ENCODE measurements around the gene TET2.

Gene TET2

DNA sequence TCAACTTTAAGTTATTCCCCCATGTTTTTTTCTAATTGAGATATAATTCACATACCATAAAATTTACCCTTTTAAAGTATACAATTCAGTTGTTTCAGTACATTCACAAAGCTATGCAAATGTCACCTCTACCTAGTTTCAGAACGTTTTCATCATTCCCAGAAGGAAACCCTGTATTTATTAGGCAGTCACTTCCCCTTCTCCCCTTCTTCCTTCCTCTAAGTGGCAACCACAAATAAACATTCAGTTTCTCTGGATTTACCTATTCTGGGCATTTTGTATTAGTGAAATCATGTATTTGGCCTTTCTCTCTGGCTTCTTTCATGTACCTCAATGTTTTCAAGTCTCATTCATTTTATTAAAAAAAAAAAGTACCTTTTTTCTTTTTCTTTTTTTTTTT lies 101.9 kb downstream of the TET2 start:
- TF ChIP-seq GATA1 (IDR thresholded peaks at IDR 0.05; ENCODE audit: low read depth, low read length) (no peak), POLR2A (IDR thresholded peaks at IDR 0.05; ENCODE audit: low read length) (no peak)
- DNase-seq: no peak

GRCh38 chr4:105257817-105258495 lies 111.3 kb downstream of the TET2 start:
- no peak for DNase-seq
- TF ChIP-seq POLR2A (IDR thresholded peaks at IDR 0.05; ENCODE audit: low read length) (no peak), GATA1 (IDR thresholded peaks at IDR 0.05; ENCODE audit: low read depth, low read length) (no peak)

DNA sequence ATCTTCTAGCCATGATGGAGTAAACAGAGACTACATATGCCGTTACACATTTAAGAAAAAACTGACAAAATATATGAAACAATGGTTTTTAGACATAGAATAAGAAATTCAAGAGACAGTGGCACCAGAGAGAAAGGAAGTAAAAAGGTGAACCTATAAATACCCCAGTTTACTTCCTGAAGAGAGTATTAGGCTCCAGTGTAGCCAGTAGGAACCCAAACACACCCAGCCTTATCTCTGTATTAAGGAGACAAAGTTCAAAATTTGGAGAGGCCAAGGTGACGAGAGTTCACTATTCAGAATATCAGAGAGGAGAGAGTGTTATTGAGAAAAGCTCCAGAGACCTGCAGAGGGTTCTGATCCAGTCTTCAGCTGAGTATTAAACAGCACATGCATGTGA lies 119.0 kb downstream of the TET2 start:
- no peak for TF ChIP-seq POLR2A (IDR thresholded peaks at IDR 0.05; ENCODE audit: low read length)
- DNase-seq: peak in 1 of 2 experiments; percentile 2

- no peak for DNase-seq
- TF ChIP-seq POLR2A (IDR thresholded peaks at IDR 0.05; ENCODE audit: low read length): no peak
- TF ChIP-seq GATA1 (IDR thresholded peaks at IDR 0.05; ENCODE audit: low read depth, low read length): no peak
Observed at GRCh38 chr4:105267280-105267679, 120.6 kb downstream of the TET2 start.

- no peak for TF ChIP-seq POLR2A (IDR thresholded peaks at IDR 0.05; ENCODE audit: low read length)
- TF ChIP-seq GATA1 (IDR thresholded peaks at IDR 0.05; ENCODE audit: low read depth, low read length): no peak
- DNase-seq: no peak
Observed at GRCh38 chr4:105272002-105272401, 125.3 kb downstream of the TET2 start.

DNA sequence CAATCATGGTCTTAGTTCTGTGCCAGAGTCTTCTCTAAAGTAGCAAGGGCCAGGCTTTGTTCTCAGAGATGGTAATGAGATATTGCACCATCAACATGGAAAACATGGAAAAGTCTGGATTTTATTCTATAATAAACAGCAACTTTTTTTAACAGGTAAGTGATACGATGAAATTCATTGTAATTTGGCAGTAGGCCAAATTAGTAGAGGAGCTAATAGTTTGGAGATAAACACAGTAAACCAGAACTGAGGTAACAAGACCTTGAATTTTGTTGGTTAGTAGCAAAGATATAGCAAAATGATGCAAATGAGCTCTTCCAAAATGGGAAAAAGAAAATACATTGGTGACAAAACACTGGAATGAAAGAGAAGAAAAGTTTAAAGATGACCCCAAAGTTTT lies 126.6 kb downstream of the TET2 start:
- no peak for TF ChIP-seq GATA1 (IDR thresholded peaks at IDR 0.05; ENCODE audit: low read depth, low read length)
- TF ChIP-seq POLR2A (IDR thresholded peaks at IDR 0.05; ENCODE audit: low read length): no peak
- DNase-seq: peak in 1 of 2 experiments; percentile 25

DNA sequence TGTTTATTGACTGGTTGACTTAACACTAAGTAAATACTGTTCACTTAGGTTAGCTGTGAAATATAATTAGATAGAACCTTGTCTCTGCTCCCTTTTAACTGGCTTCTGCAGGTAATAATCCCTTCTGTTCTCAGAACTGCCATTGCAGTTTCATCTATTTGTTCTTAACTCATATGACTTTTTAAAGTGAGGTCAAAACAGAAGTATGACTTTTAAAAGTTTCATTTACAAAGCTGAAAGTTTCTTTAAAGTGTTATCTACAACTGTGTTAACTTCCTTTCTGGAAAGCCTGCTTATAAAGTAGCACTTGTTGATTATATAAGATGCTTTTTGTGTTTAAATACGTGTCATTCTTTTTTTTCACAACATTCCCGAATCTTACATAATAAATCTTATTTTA lies 127.4 kb downstream of the TET2 start:
- DNase-seq: no peak
- no peak for TF ChIP-seq GATA1 (IDR thresholded peaks at IDR 0.05; ENCODE audit: low read depth, low read length)

GRCh38 chr4:105274504-105274903 lies 127.8 kb downstream of the TET2 start:
- DNase-seq: no peak
- TF ChIP-seq POLR2A (IDR thresholded peaks at IDR 0.05; ENCODE audit: low read length): no peak
- no peak for TF ChIP-seq GATA1 (IDR thresholded peaks at IDR 0.05; ENCODE audit: low read depth, low read length)

- no peak for TF ChIP-seq POLR2A (IDR thresholded peaks at IDR 0.05; ENCODE audit: low read length)
- TF ChIP-seq GATA1 (IDR thresholded peaks at IDR 0.05; ENCODE audit: low read depth, low read length): no peak
- DNase-seq: no peak
Observed at GRCh38 chr4:105276361-105277104, 129.9 kb downstream of the TET2 start.

- no peak for DNase-seq
- no peak for TF ChIP-seq GATA1 (IDR thresholded peaks at IDR 0.05; ENCODE audit: low read depth, low read length)
- no peak for TF ChIP-seq POLR2A (IDR thresholded peaks at IDR 0.05; ENCODE audit: low read length)
Observed at GRCh38 chr4:105277702-105278101, 131.0 kb downstream of the TET2 start.

DNA sequence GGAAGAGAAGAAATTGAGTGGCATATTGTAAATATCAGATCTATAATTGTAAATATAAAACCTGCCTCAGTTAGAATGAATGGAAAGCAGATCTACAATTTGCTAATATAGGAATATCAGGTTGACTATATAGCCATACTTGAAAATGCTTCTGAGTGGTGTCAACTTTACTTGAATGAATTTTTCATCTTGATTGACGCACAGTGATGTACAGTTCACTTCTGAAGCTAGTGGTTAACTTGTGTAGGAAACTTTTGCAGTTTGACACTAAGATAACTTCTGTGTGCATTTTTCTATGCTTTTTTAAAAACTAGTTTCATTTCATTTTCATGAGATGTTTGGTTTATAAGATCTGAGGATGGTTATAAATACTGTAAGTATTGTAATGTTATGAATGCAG lies 132.6 kb downstream of the TET2 start:
- TF ChIP-seq GATA1 (IDR thresholded peaks at IDR 0.05; ENCODE audit: low read depth, low read length): no peak
- TF ChIP-seq POLR2A (IDR thresholded peaks at IDR 0.05; ENCODE audit: low read length): no peak

DNA sequence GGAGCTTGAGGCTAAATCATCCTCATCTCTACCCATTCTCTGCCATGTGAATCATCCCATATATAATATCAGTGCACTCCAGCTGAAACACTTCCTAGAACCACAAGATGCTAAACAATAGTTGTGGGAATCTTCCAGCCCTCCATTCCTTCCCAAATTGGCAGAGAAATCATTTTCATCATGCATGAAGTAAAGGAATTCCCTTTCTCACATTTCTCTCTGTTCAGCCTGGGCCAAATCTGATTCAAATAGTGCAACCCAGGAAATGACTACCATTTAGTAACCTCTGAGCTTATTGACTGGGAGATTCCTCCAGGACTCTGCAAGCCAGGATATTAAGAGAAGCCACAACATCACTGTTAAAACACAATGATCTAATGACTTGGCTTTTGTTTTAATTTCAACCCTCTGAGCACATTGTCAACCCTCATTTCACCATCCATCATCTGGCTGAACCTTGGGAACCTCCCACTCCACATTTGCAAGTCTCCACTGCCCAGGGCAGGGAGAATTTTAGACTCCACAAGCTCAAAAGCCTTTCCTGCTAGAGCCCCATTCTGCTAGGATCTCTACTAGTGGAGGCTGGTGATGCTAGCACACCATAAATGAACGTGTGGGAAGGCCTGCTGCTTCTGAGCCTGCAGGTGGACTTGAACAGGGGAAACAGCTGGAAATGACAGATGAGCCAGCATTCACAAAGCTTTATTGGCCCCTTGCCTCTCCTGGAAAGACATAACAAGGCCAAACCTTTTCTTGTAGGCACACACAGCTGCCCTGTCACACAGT lies 133.9 kb downstream of the TET2 start:
- no peak for DNase-seq
- no peak for TF ChIP-seq GATA1 (IDR thresholded peaks at IDR 0.05; ENCODE audit: low read depth, low read length)
- no peak for TF ChIP-seq POLR2A (IDR thresholded peaks at IDR 0.05; ENCODE audit: low read length)

More for the DNA sequence above, 132.6 kb downstream of the TET2 start:
- DNase-seq: no peak

- TF ChIP-seq POLR2A (IDR thresholded peaks at IDR 0.05; ENCODE audit: low read length): no peak
- TF ChIP-seq GATA1 (IDR thresholded peaks at IDR 0.05; ENCODE audit: low read depth, low read length): no peak
- DNase-seq: no peak
Observed at GRCh38 chr4:105281124-105281415, 134.4 kb downstream of the TET2 start.

- no peak for TF ChIP-seq POLR2A (IDR thresholded peaks at IDR 0.05; ENCODE audit: low read length)
- TF ChIP-seq GATA1 (IDR thresholded peaks at IDR 0.05; ENCODE audit: low read depth, low read length): no peak
- DNase-seq: no peak
Observed at GRCh38 chr4:105282489-105282888, 135.8 kb downstream of the TET2 start.
